Measurements from ENCODE around the gene MRNIP.

DNA sequence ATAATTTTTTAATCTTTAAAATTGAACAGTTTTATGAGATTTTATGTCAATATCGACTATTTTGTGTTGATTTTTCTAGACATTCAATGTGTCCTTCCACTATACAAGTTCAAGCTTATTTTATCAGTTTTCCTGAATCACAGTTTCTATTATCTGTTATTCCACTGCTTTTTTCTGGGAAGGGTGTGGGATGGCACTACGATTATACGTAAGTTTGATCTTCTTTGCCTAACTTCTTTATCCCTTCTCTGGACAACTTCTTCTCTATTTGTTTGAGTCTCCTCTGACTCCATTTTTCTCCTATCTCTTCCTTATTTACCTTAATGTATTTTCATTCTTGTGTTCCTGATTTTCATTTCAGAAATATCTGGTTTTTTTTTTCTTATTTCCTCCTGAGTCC lies 24.5 kb upstream of the MRNIP start:
- TF ChIP-seq, protein P1, sequence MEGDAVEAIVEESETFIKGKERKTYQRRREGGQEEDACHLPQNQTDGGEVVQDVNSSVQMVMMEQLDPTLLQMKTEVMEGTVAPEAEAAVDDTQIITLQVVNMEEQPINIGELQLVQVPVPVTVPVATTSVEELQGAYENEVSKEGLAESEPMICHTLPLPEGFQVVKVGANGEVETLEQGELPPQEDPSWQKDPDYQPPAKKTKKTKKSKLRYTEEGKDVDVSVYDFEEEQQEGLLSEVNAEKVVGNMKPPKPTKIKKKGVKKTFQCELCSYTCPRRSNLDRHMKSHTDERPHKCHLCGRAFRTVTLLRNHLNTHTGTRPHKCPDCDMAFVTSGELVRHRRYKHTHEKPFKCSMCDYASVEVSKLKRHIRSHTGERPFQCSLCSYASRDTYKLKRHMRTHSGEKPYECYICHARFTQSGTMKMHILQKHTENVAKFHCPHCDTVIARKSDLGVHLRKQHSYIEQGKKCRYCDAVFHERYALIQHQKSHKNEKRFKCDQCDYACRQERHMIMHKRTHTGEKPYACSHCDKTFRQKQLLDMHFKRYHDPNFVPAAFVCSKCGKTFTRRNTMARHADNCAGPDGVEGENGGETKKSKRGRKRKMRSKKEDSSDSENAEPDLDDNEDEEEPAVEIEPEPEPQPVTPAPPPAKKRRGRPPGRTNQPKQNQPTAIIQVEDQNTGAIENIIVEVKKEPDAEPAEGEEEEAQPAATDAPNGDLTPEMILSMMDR (IDR thresholded peaks at IDR 0.05): no peak
- no peak for TF ChIP-seq ZFX (IDR thresholded peaks at IDR 0.05; ENCODE audit: borderline replicate concordance)
